Pancreas (tissue), 10 donors: ENCODE data around the gene RTN4. TPM values are rescaled to one million over a fixed set of nuclear protein-coding genes. Genes with fewer than 3 reads are reported as not detected.

ENCODE experiments used
- ATAC-seq, 4 donors: fragments of 200-7000 bp; cut with Tn5 transposase; one replicate each; pipeline versions ENCODE4 v1.8.0 to v1.9.1; 2020; ENCODE audit warnings: mild to moderate bottlenecking in 4 of 4, moderate library complexity in 4 of 4
- DNase-seq, 6 donors: peaks; one replicate each; pipeline ENCODE4 v3.0.0-alpha.2; 2020
- FAIRE-seq: peaks from 2 replicates; lab custom pipeline; 2012; peaks lifted over from hg19 to GRCh38; lab: Jason Lieb, UNC
- H3K27ac ChIP-seq, 4 donors: fragments of 200-600 bp; sonication (generic); 1 replicate in 3 of 4; 2 replicates in 1 of 4; pipeline versions ENCODE4 v1.5.0 to v1.8.0; 2020
- H3K27me3 ChIP-seq, 4 donors: fragments of 200-600 bp; one replicate each; pipeline ENCODE4 v1.8.0; 2021
- H3K36me3 ChIP-seq, 3 donors: fragments of 200-600 bp; sonication (generic) in 1 of 3; one replicate each; pipeline versions ENCODE4 v1.5.0 to v1.8.0; 2020 to 2021
- H3K4me1 ChIP-seq, 3 donors: fragments of 200-600 bp; one replicate each; pipeline ENCODE4 v1.8.0; 2021
- H3K4me3 ChIP-seq, 4 donors: fragments of 200-600 bp; sonication (generic) in 2 of 4; one replicate each; pipeline versions ENCODE4 v1.5.0 to v1.8.0; 2020 to 2021
- H3K9me3 ChIP-seq, 4 donors: fragments of 200-600 bp; one replicate each; pipeline ENCODE4 v1.8.0; 2021
- CTCF ChIP-seq, 4 donors: fragments of 200-600 bp; sonication (generic) in 3 of 4; IDR thresholded peaks; one replicate each; pipeline versions ENCODE4 v1.5.0 to v1.8.0; 2021; ENCODE audit warnings: antibody characterized with exemption in 4 of 4
- WGBS, 2 donors: extraction: QIAGEN DNeasy Blood & Tissue Kit; methylation state at CpG; one replicate each; pipeline ENCODE4 v1.1.7; 2013; 5-methylcytosine and 5-hydroxymethylcytosine counted together
- intact Hi-C, 3 donors: fragments of 100-400 bp; cut with DNase I; formaldehyde crosslinking; loops; one replicate each; pipeline versions ENCODE4 v1.11.1 to v1.14.2; 2022
- polyA plus RNA-seq, 2 donors: library from polyadenylated mRNA; stranded (reverse); fragments of 200-250 nt; gene quantifications; one replicate each; pipeline ENCODE4 v1.2.3, GENCODE V29; 2013
- total RNA-seq, 6 donors: library from RNA; stranded (reverse); fragmentation: NEBNext Ultra II Directional in 4 of 6; extraction: Animal tissue kit (Norgen Biotek cat#: 25700) in 4 of 6; gene quantifications; one replicate each; pipeline versions ENCODE4 v1.2.1 to v1.2.4, GENCODE V29; 2021 to 2023
- donor health status: healthy with polysubstance abuse.
- donor health status: DM: no; HTN: no; CAD: no; lungs with moderate emphysema.
- donor health status: DM: no; HTN: no; CAD: no.
- donor health status: control.
- donor health status: control.
- donor health status: Bipolar disorder and iron deficiency.
- donor health status: DM: yes; HTN: yes; CAD: no.
- donor health status: DM: no; HTN: no; CAD: no.
- donor health status: DM: no; HTN: no; CAD: no.
- donor health status: DM: yes; HTN: yes; CAD: no.

The RTN4 gene
- total and polyA plus RNA-seq, 8 donors = 38.3 to 105 (median 77.3) TPM

- ATAC-seq (no peak), FAIRE-seq (no peak), DNase-seq (no peak)
- Histone ChIP-seq H3K36me3 (no peaks in the 10 kb centered on the region), H3K27ac (no peak overlapping the region), H3K27me3 (no peaks in the 10 kb centered on the region), H3K4me3 (no peak overlapping the region), H3K4me1 (peaks cover 0 to 4% (median 2%) of the 10 kb centered on the region in 3 donors), H3K9me3 (no peaks in the 10 kb centered on the region)
- 90 to 92% methylated on average over 7 of the region's 7 CpGs for WGBS, 2 donors
- intact Hi-C loops = no loop called here
- no peak for TF ChIP-seq CTCF (IDR thresholded peaks at IDR 0.05)
Observed at GRCh38 chr2:54969940-54970338, 80.3 kb downstream of the RTN4 start.

- FAIRE-seq (no peak), DNase-seq (no peak), ATAC-seq (no peak)
- 85 to 88% methylated on average over 4 of the region's 4 CpGs for WGBS, 2 donors
- no peaks in the 10 kb centered on the region for H3K36me3 ChIP-seq
- no peaks in the 10 kb centered on the region for H3K4me1 ChIP-seq
- intact Hi-C loops = no loop called here
- no peak overlapping the region for H3K27ac ChIP-seq
- no peak for TF ChIP-seq CTCF (IDR thresholded peaks at IDR 0.05)
- no peaks in the 10 kb centered on the region for H3K27me3 ChIP-seq
- H3K9me3 ChIP-seq = no peaks in the 10 kb centered on the region
- no peak overlapping the region for H3K4me3 ChIP-seq
Observed at GRCh38 chr2:54969295-54969939, 80.8 kb downstream of the RTN4 start.

- intact Hi-C loops = no loop called here
- H3K4me1 ChIP-seq = no peaks in the 10 kb centered on the region
- ATAC-seq = peak in 1 of 4 donors; percentile 11
- no peak for TF ChIP-seq CTCF (IDR thresholded peaks at IDR 0.05)
- DNase-seq = no peak
- no peaks in the 10 kb centered on the region for H3K9me3 ChIP-seq
- H3K36me3 ChIP-seq = no peaks in the 10 kb centered on the region
- FAIRE-seq = no peak
- H3K27ac ChIP-seq = no peak overlapping the region
- 93 to 96% methylated on average over 10 of the region's 10 CpGs for whole genome bisulfite sequencing, 2 donors
- no peaks in the 10 kb centered on the region for H3K27me3 ChIP-seq
- no peak overlapping the region for H3K4me3 ChIP-seq
Observed at GRCh38 chr2:54968561-54969218, 81.6 kb downstream of the RTN4 start.

- H3K4me3 ChIP-seq = no peak overlapping the region
- no peak for FAIRE-seq
- DNase-seq = no peak
- WGBS, 2 donors = 96% methylated on average over 18 of the region's 18 CpGs
- no peaks in the 10 kb centered on the region for H3K27me3 ChIP-seq
- TF ChIP-seq CTCF (IDR thresholded peaks at IDR 0.05) = no peak
- H3K36me3 ChIP-seq = no peaks in the 10 kb centered on the region
- intact Hi-C loops = no loop called here
- no peak for ATAC-seq
- H3K27ac ChIP-seq = no peak overlapping the region
- no peaks in the 10 kb centered on the region for H3K4me1 ChIP-seq
- H3K9me3 ChIP-seq = no peaks in the 10 kb centered on the region
Observed at GRCh38 chr2:54967759-54968365, 82.4 kb downstream of the RTN4 start.

- no peak for DNase-seq
- no peaks in the 10 kb centered on the region for H3K9me3 ChIP-seq
- no peak overlapping the region for H3K4me3 ChIP-seq
- no peak for ATAC-seq
- FAIRE-seq = no peak
- WGBS, 2 donors = 80 to 84% methylated on average over 4 of the region's 4 CpGs
- no peaks in the 10 kb centered on the region for H3K4me1 ChIP-seq
- intact Hi-C loops = no loop called here
- no peak overlapping the region for H3K27ac ChIP-seq
- no peaks in the 10 kb centered on the region for H3K36me3 ChIP-seq
- no peaks in the 10 kb centered on the region for H3K27me3 ChIP-seq
- no peak for TF ChIP-seq CTCF (IDR thresholded peaks at IDR 0.05)
Observed at GRCh38 chr2:54967269-54967668, 83.0 kb downstream of the RTN4 start.
